Liver (tissue), 9 donors: ENCODE results near the gene CCDC121. TPM values are rescaled to one million over a fixed set of nuclear protein-coding genes. Genes with fewer than 3 reads are reported as not detected.

Source experiments
- DNase-seq: peaks from one replicate; pipeline ENCODE4 v3.0.0-alpha.2; 2017; ENCODE audit warnings: low spot score
- H3K27ac ChIP-seq, 2 donors: one replicate each; pipeline ENCODE4 v1.7.0; 2013; ENCODE audit warnings: inconsistent platforms in 2 of 2, low read length in 2 of 2, control low read depth in 1 of 2, low read depth in 1 of 2, mild to moderate bottlenecking in 1 of 2
- H3K27me3 ChIP-seq, 4 donors: one replicate each; pipeline versions ENCODE4 v1.6.1 to v1.7.0; 2013; ENCODE audit warnings: low read length in 3 of 4, inconsistent platforms in 1 of 4, mild to moderate bottlenecking in 1 of 4, moderate library complexity in 1 of 4; ENCODE audit not compliant: control insufficient read depth in 4 of 4, insufficient read depth in 4 of 4
- H3K36me3 ChIP-seq, 4 donors: one replicate each; pipeline versions ENCODE4 v1.6.1 to v1.7.0; 2013; ENCODE audit warnings: low read length in 3 of 4, mild to moderate bottlenecking in 3 of 4, low read depth in 1 of 4, moderate library complexity in 1 of 4; ENCODE audit not compliant: control insufficient read depth in 4 of 4, insufficient read depth in 3 of 4
- H3K4me1 ChIP-seq, 4 donors: one replicate each; pipeline versions ENCODE4 v1.6.1 to v1.7.0; 2013; ENCODE audit warnings: low read length in 3 of 4, mild to moderate bottlenecking in 3 of 4, moderate library complexity in 1 of 4; ENCODE audit not compliant: control insufficient read depth in 4 of 4, insufficient read depth in 4 of 4
- H3K4me3 ChIP-seq, 3 donors: one replicate each; pipeline versions ENCODE4 v1.6.1 to v1.7.0; 2013; ENCODE audit warnings: low read length in 3 of 3, control low read depth in 1 of 3, low read depth in 1 of 3, mild to moderate bottlenecking in 1 of 3
- H3K9ac ChIP-seq, 2 donors: one replicate each; pipeline ENCODE4 v1.7.0; 2013; ENCODE audit warnings: low read length in 2 of 2, mild to moderate bottlenecking in 2 of 2, moderate library complexity in 2 of 2, control low read depth in 1 of 2, low read depth in 1 of 2
- H3K9me3 ChIP-seq, 4 donors: one replicate each; pipeline versions ENCODE4 v1.6.1 to v1.7.0; 2013; ENCODE audit warnings: low read length in 3 of 4; ENCODE audit not compliant: control insufficient read depth in 4 of 4
- EGR1 ChIP-seq, 2 donors: IDR thresholded peaks; 2 replicates each; pipeline ENCODE4 v1.6.1; 2016 to 2018; ENCODE audit warnings: antibody characterized with exemption in 2 of 2, low read depth in 2 of 2
- FOXA1 ChIP-seq: IDR thresholded peaks from 2 replicates; pipeline ENCODE4 v1.6.1; 2016; ENCODE audit warnings: antibody characterized with exemption
- FOXA2 ChIP-seq: IDR thresholded peaks from 2 replicates; pipeline ENCODE4 v1.6.1; 2016; ENCODE audit warnings: antibody characterized with exemption
- HNF4A ChIP-seq, 2 donors: conservative IDR thresholded peaks; 2 replicates each; pipeline ENCODE4 v1.6.1; 2016; ENCODE audit warnings: antibody characterized with exemption in 2 of 2, mild to moderate bottlenecking in 2 of 2
- HNF4G ChIP-seq: IDR thresholded peaks from 2 replicates; pipeline ENCODE4 v1.6.1; 2016; ENCODE audit warnings: antibody characterized with exemption
- JUND ChIP-seq, 2 donors: IDR thresholded peaks; 2 replicates each; pipeline ENCODE4 v1.6.1; 2016; ENCODE audit warnings: antibody characterized with exemption in 2 of 2
- NR2F2 ChIP-seq: IDR thresholded peaks from 2 replicates; pipeline ENCODE4 v1.6.1; 2016; ENCODE audit warnings: antibody characterized with exemption
- RAD21 ChIP-seq, 2 donors: IDR thresholded peaks; 2 replicates each; pipeline ENCODE4 v1.6.1; 2016; ENCODE audit warnings: antibody characterized with exemption in 2 of 2, mild to moderate bottlenecking in 2 of 2
- RXRA ChIP-seq, 2 donors: IDR thresholded peaks; 2 replicates each; pipeline ENCODE4 v1.6.1; 2017 to 2018; ENCODE audit warnings: antibody characterized with exemption in 2 of 2, mild to moderate bottlenecking in 1 of 2
- SP1 ChIP-seq: IDR thresholded peaks from 2 replicates; pipeline ENCODE4 v1.6.1; 2018; ENCODE audit warnings: antibody characterized with exemption, mild to moderate bottlenecking
- TAF1 ChIP-seq: conservative IDR thresholded peaks from 2 replicates; pipeline ENCODE4 v1.6.1; 2016; ENCODE audit warnings: antibody characterized with exemption, mild to moderate bottlenecking
- YY1 ChIP-seq: IDR thresholded peaks from 2 replicates; pipeline ENCODE4 v1.6.1; 2016; ENCODE audit warnings: antibody characterized with exemption, mild to moderate bottlenecking
- WGBS: extraction: QIAGEN DNeasy Blood & Tissue Kit; methylation state at CpG from one replicate; pipeline ENCODE4 v1.1.7; 2013; 5-methylcytosine and 5-hydroxymethylcytosine counted together
- polyA plus RNA-seq, 2 donors: library from polyadenylated mRNA; stranded (reverse) in 1 of 2; unstranded in 1 of 2; fragments of 200-250 nt in 1 of 2; fragments of >200 nt in 1 of 2; fragmentation: Nextera tagmentation in 1 of 2; extraction: Ambion mirVana in 1 of 2; gene quantifications; one replicate each; pipeline versions ENCODE4 v1.2.1 to v1.2.3, GENCODE V29; 2013 to 2015
- total RNA-seq, 2 donors: library from RNA; depleted of rRNA; stranded (reverse); fragments of >200 nt; gene quantifications; one replicate each; pipeline ENCODE4 v1.2.3, GENCODE V29; 2014
- TF ChIP-seq, protein P1 (sequence below): IDR thresholded peaks from 2 replicates; pipeline ENCODE4 v1.6.1; 2016; ENCODE audit warnings: antibody characterized with exemption
- TF ChIP-seq, protein P2 (sequence below): IDR thresholded peaks from 2 replicates; pipeline ENCODE4 v1.6.1; 2016; ENCODE audit warnings: antibody characterized with exemption
- TF ChIP-seq, protein P3 (sequence below): IDR thresholded peaks from 2 replicates; pipeline ENCODE4 v1.6.1; 2016; ENCODE audit warnings: antibody characterized with exemption, mild to moderate bottlenecking
- TF ChIP-seq, protein P4 (sequence below): fragments of 150-350 bp; IDR thresholded peaks from 2 replicates; pipeline ENCODE4 v1.5.1; 2017; ENCODE audit warnings: improper control_type of control experiment, low read depth, low read length; ENCODE audit not compliant: missing input control
- TF ChIP-seq, protein P5 (sequence below): IDR thresholded peaks from 2 replicates; pipeline ENCODE4 v1.6.1; 2016; ENCODE audit warnings: antibody characterized with exemption
- donor health status: healthy.
- donor health status: healthy.
- donor health status: healthy.
- donor health status: healthy.
- donor health status: healthy.

Gene CCDC121
- total and polyA plus RNA-seq, 4 donors, result 0.97 to 2.5 (median 1.4) TPM

DNA sequence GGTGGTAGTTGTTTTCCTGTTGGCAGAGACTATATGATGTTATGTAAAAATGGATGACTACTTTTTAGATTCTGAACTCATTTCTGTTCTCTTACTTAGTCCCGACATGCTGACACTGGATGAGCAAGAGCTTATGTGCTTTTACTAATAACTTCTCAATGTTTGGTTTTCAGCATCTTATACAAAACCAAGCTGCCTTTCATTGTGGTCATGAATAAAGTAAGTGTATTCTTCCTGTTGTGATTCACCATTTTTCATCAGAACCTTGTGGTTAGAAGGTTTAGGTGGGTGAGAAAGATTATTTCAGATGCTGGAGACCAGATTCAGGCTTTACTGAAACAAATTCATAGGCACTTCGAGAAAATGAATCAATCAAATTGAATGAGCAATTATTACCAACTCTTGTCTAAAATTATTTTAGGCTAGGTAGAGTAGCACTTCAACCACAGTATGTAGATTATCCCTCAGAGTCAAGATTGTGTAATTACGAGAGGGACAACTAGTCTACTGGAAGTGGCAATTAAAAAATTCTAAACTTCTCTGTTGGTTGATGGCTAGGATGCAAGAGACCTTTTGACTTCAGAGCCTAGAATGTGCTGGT, 9.3 kb upstream of the CCDC121 start:
- 92% methylated on average over 3 of the region's 3 CpGs for WGBS
- TF ChIP-seq RAD21 (IDR thresholded peaks at IDR 0.05), result no peak
- TF ChIP-seq RXRA (IDR thresholded peaks at IDR 0.05), result no peak
- TF ChIP-seq, protein P1, sequence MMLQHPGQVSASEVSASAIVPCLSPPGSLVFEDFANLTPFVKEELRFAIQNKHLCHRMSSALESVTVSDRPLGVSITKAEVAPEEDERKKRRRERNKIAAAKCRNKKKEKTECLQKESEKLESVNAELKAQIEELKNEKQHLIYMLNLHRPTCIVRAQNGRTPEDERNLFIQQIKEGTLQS, result no peak
- TF ChIP-seq, protein P2, sequence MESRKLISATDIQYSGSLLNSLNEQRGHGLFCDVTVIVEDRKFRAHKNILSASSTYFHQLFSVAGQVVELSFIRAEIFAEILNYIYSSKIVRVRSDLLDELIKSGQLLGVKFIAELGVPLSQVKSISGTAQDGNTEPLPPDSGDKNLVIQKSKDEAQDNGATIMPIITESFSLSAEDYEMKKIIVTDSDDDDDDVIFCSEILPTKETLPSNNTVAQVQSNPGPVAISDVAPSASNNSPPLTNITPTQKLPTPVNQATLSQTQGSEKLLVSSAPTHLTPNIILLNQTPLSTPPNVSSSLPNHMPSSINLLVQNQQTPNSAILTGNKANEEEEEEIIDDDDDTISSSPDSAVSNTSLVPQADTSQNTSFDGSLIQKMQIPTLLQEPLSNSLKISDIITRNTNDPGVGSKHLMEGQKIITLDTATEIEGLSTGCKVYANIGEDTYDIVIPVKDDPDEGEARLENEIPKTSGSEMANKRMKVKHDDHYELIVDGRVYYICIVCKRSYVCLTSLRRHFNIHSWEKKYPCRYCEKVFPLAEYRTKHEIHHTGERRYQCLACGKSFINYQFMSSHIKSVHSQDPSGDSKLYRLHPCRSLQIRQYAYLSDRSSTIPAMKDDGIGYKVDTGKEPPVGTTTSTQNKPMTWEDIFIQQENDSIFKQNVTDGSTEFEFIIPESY, result no peak
- TF ChIP-seq, protein P3, sequence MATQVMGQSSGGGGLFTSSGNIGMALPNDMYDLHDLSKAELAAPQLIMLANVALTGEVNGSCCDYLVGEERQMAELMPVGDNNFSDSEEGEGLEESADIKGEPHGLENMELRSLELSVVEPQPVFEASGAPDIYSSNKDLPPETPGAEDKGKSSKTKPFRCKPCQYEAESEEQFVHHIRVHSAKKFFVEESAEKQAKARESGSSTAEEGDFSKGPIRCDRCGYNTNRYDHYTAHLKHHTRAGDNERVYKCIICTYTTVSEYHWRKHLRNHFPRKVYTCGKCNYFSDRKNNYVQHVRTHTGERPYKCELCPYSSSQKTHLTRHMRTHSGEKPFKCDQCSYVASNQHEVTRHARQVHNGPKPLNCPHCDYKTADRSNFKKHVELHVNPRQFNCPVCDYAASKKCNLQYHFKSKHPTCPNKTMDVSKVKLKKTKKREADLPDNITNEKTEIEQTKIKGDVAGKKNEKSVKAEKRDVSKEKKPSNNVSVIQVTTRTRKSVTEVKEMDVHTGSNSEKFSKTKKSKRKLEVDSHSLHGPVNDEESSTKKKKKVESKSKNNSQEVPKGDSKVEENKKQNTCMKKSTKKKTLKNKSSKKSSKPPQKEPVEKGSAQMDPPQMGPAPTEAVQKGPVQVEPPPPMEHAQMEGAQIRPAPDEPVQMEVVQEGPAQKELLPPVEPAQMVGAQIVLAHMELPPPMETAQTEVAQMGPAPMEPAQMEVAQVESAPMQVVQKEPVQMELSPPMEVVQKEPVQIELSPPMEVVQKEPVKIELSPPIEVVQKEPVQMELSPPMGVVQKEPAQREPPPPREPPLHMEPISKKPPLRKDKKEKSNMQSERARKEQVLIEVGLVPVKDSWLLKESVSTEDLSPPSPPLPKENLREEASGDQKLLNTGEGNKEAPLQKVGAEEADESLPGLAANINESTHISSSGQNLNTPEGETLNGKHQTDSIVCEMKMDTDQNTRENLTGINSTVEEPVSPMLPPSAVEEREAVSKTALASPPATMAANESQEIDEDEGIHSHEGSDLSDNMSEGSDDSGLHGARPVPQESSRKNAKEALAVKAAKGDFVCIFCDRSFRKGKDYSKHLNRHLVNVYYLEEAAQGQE, result no peak
- TF ChIP-seq FOXA1, result no peak
- no peak for TF ChIP-seq YY1
- H3K27me3 ChIP-seq, result no peaks in the 10 kb centered on the region
- H3K27ac ChIP-seq, result no peak overlapping the region
- H3K4me3 ChIP-seq, result no peak overlapping the region
- no peaks in the 10 kb centered on the region for H3K4me1 ChIP-seq
- DNase-seq, result no peak
- H3K9me3 ChIP-seq, result no peaks in the 10 kb centered on the region
- no peak overlapping the region for H3K9ac ChIP-seq
- peaks cover 13 to 73% (median 60%) of the 10 kb centered on the region in 4 donors for H3K36me3 ChIP-seq

DNA sequence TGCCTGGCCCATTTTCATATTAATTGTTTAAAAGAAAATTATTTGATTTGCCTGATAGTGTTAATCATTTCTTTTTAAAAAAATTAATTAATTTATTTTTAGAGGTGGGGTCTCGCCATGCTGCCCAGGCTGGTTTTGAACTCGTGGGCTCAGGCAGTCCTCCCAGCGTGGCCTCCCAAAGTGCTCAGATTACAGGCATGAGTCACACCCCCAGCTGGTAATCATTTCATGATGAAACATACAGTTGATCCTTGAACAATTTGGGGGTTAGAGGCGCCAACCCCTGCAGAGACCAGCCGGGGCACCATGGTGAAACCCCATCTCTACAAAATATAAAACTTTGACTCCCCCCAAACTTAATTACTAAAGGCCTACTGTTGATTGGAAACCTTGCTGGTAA, 8.0 kb upstream of the CCDC121 start:
- WGBS, result 97% methylated on average over 5 of the region's 5 CpGs
- Histone ChIP-seq H3K4me1 (no peaks in the 10 kb centered on the region), H3K9ac (no peak overlapping the region), H3K27ac (no peak overlapping the region), H3K36me3 (peaks cover 12 to 76% (median 64%) of the 10 kb centered on the region in 4 donors), H3K4me3 (no peak overlapping the region), H3K9me3 (no peaks in the 10 kb centered on the region), H3K27me3 (no peaks in the 10 kb centered on the region)
- DNase-seq, result no peak
- no peak for TF ChIP-seq HNF4A (conservative IDR thresholded peaks at IDR 0.05)
- TF ChIP-seq HNF4G, result no peak
- no peak for TF ChIP-seq FOXA1
- TF ChIP-seq, protein P2, result no peak
- TF ChIP-seq, protein P4, sequence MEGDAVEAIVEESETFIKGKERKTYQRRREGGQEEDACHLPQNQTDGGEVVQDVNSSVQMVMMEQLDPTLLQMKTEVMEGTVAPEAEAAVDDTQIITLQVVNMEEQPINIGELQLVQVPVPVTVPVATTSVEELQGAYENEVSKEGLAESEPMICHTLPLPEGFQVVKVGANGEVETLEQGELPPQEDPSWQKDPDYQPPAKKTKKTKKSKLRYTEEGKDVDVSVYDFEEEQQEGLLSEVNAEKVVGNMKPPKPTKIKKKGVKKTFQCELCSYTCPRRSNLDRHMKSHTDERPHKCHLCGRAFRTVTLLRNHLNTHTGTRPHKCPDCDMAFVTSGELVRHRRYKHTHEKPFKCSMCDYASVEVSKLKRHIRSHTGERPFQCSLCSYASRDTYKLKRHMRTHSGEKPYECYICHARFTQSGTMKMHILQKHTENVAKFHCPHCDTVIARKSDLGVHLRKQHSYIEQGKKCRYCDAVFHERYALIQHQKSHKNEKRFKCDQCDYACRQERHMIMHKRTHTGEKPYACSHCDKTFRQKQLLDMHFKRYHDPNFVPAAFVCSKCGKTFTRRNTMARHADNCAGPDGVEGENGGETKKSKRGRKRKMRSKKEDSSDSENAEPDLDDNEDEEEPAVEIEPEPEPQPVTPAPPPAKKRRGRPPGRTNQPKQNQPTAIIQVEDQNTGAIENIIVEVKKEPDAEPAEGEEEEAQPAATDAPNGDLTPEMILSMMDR, result no peak
- no peak for TF ChIP-seq RAD21 (IDR thresholded peaks at IDR 0.05)
- no peak for TF ChIP-seq SP1
- no peak for TF ChIP-seq TAF1
- TF ChIP-seq FOXA2, result no peak
- no peak for TF ChIP-seq EGR1 (IDR thresholded peaks at IDR 0.05; ENCODE audit: low read depth in 2 of 2)
- TF ChIP-seq YY1, result no peak
- TF ChIP-seq, protein P1, result no peak
- TF ChIP-seq NR2F2, result no peak
- no peak for TF ChIP-seq RXRA (IDR thresholded peaks at IDR 0.05)
- TF ChIP-seq JUND (IDR thresholded peaks at IDR 0.05), result no peak
- TF ChIP-seq, protein P5, sequence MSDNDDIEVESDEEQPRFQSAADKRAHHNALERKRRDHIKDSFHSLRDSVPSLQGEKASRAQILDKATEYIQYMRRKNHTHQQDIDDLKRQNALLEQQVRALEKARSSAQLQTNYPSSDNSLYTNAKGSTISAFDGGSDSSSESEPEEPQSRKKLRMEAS, result no peak
- TF ChIP-seq, protein P3, result no peak
